Activated CD4-positive, alpha-beta T cell treated with anti-CD3 and anti-CD28 coated beads for 24 hours (primary cell): Measurements from ENCODE around the gene ASIC5.

ENCODE experiments used
- DNase-seq, 2 donors: peaks; one replicate each; pipeline ENCODE4 v3.0.0-alpha.2; 2020; ENCODE audit warnings: low read depth in 2 of 2

ASIC5 gene

GRCh38 chr4:155879767-155880166, 13.7 kb upstream of the ASIC5 start:
- no peak for DNase-seq

GRCh38 chr4:155878611-155879010, 12.5 kb upstream of the ASIC5 start:
- no peak for DNase-seq

GRCh38 chr4:155877971-155878370, 11.9 kb upstream of the ASIC5 start:
- no peak for DNase-seq

GRCh38 chr4:155875878-155876277, 9.8 kb upstream of the ASIC5 start:
- DNase-seq, result no peak

- no peak for DNase-seq
These were observed 10.2 kb downstream of the ASIC5 start for GRCh38 chr4:155855897-155856296.

- no peak for DNase-seq
These were observed 11.4 kb downstream of the ASIC5 start for GRCh38 chr4:155854582-155855226.

- DNase-seq, result no peak
These were observed 12.9 kb downstream of the ASIC5 start for GRCh38 chr4:155853189-155853588.

- DNase-seq, result no peak
These were observed 17.0 kb downstream of the ASIC5 start for GRCh38 chr4:155849042-155849441.

- DNase-seq, result no peak
These were observed 19.1 kb downstream of the ASIC5 start for GRCh38 chr4:155846929-155847328.

GRCh38 chr4:155842080-155842479, 24.0 kb downstream of the ASIC5 start:
- no peak for DNase-seq

- DNase-seq, result no peak
These were observed 28.8 kb downstream of the ASIC5 start for GRCh38 chr4:155837203-155837796.

- no peak for DNase-seq
These were observed 33.4 kb downstream of the ASIC5 start for GRCh38 chr4:155832664-155833063.

GRCh38 chr4:155828628-155829027, 37.4 kb downstream of the ASIC5 start:
- no peak for DNase-seq

- DNase-seq, result no peak
These were observed 43.5 kb downstream of the ASIC5 start for GRCh38 chr4:155822572-155822971.

GRCh38 chr4:155820887-155821518, 45.1 kb downstream of the ASIC5 start:
- no peak for DNase-seq

GRCh38 chr4:155819066-155819465, 47.0 kb downstream of the ASIC5 start:
- no peak for DNase-seq

- no peak for DNase-seq
These were observed 47.4 kb downstream of the ASIC5 start for GRCh38 chr4:155818639-155819038.

GRCh38 chr4:155811083-155811482, 55.0 kb downstream of the ASIC5 start:
- no peak for DNase-seq

- no peak for DNase-seq
These were observed 56.2 kb downstream of the ASIC5 start for GRCh38 chr4:155809835-155810234.

- no peak for DNase-seq
These were observed 59.1 kb downstream of the ASIC5 start for GRCh38 chr4:155807021-155807420.

GRCh38 chr4:155805016-155805415, 61.1 kb downstream of the ASIC5 start:
- DNase-seq, result no peak

GRCh38 chr4:155802190-155802959, 63.7 kb downstream of the ASIC5 start:
- no peak for DNase-seq
